Activated naive CD4-positive, alpha-beta T cell (primary cell): Measurements from ENCODE around the gene HLTF.

Experiments
- DNase-seq, 4 experiments: peaks; one replicate each; lab custom pipeline; 2025; lab: John Stamatoyannopoulos, UW

HLTF gene

GRCh38 chr3:149089395-149089794, 3.1 kb upstream of the HLTF start:
- no peak for DNase-seq

DNA sequence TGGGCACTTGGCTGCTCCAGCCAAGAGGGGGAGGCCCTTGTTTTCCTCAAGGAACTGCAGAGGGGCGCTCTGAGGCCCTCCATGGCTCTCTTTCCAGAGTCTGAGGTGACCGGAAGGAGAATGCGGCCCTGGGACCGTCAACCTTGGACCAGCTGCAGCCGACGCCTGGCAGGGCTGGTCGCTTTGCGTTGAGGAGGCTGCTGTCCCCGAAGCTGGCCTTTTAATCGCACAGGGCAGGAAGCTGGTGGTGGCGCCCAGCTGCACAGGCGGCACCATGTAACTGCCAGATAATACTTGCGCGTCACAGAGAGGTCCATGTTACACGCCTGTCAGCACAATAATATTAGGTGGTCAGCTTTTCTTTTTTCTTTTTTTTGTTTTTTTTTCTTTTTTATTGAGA, 875 bp upstream of the HLTF start:
- no peak for DNase-seq

DNA sequence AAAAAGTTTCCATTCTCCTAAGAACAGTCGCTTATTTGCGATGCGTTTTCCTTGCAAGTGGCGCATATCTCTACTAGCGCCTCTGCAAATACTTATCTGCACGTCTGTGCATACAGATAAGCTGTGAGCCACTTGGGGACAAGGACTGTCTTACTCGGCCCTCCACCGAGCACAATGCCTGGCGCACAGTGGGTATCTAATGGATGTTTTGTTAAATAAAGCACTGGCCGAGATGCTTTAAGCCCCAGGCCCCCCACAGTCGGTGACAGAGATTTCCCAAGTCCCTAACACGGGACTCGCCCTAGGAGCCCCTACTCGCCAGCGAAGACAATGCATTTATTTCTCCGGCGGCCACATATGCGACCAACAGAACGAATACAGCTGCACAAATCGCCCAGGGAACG, 503 bp downstream of the HLTF start:
- DNase-seq, result no peak

DNA sequence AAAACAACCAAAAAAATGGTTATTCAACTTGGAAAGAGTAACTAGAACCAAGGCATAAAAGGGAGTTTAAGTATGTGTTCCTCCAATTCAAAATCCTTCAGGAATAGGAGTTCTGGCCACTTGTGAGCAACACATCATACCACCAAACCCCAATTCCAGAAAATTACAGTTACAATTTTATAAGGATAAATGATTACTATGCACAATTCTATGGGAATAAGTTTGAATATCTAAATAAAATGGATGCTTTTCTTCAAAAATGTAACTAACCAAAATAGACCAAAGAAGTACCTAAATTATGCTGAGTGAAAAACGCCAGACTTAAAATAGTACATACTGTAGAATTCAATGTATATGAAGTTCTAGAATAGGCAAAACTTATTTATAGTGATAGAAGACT, 4.6 kb downstream of the HLTF start:
- DNase-seq, result no peak

DNA sequence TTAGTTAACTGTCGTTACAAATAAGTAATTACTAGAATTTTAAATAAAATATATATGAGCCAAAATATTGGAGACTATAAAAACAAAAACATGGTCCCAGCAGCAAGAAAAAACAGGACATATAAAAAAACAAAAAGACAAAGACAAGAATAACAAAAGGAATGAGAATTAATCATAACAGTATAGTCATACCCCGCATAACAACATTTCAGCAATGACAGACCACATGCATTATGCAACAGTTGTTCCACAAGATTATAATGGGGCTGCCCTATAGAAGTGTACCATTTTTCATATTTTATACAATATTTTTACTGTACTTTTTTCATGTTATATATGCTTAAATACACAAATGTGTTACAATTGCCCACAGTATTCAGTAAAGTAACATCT, 5.6 kb downstream of the HLTF start:
- DNase-seq, result no peak

DNA sequence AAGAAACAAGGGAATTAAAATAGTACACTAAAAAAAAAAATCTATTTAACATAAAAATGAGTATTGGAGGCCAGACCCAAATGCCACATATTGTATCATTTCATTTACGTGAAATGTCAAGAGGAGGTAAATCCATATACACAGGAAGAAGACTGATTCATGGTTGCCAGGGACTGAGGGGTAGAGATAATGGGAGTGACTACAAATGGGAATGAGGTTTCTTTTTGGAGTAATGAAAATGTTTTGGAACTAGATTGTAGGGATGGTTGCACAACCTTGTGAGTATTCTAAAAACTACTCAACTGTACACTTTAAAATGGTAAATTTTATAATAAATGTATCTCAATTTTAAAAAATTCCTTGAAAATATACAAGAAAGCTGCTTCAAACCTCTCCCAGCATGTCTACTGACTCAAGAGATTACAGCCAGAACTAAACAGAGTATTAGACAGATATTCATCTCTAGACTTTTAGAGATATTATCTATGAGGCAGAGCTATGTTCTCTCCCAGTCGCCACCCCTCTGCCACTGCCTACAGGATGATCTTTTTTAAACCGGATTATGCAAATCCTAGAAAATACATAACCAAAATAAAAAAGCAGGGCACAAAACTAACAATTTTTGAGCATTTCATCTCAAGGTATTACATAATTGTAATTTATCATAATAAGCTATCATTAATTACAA, 6.2 kb downstream of the HLTF start:
- DNase-seq, result no peak

DNA sequence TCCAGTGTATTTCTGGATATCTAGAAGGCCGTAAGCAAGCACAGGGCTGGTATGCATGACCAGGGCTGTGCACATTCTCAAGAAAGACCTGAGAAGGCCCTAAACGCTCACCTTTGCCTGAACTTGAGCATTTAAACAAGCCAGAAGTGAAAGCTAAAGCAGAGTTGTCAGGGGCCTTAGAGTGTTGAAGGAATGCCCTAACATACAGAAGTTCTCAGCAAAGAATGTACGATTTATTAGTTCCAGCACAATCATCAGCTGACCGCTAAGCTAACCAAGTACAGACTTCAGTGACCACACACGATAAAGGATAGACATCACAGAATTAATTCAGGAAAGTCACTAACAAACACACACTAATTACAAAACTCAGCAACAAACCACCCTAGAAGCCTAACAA, 8.7 kb downstream of the HLTF start:
- no peak for DNase-seq

DNA sequence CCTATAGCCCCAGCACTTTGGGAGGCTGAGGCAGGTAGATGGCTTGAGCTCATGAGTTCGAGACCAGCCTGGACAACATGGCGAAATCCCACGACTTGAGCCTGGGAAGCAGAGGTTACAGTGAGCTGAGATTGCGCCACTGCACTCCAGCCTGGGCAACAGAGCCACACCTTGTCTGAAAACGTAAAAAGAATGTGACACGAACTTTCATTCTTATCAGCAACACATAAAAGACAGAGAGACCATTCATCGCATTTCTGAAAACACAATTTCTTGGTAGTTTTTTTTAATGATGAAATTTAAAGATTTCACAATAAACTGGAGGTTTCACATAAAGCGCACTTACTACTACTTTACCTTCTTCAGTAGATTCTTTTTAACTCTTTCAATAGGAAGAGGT, 18.4 kb downstream of the HLTF start:
- no peak for DNase-seq

- DNase-seq, result no peak
Measured at GRCh38 chr3:149061776-149062175, 24.6 kb downstream of the HLTF start.

- DNase-seq, result no peak
Measured at GRCh38 chr3:149058602-149059001, 27.7 kb downstream of the HLTF start.

- no peak for DNase-seq
Measured at GRCh38 chr3:149058198-149058597, 28.1 kb downstream of the HLTF start.

DNA sequence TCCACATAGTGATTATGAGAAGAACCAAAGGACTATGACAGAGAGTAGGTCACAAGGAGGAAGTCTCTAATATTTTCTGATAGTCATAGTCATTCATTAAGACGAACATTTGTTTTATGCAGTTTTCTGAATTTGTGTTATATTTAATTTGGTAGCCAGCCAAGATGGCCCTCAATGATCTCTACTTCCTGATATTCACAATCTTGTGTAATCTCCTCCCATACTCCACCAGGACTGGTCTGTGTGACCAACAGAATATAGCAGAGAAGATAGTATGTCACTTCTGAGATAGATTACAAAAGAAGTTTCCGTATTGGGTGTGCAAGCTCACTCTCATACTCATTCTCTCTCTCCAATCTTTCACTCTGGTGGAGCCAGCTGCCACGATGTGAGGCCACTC, 30.8 kb downstream of the HLTF start:
- DNase-seq, result no peak

- no peak for DNase-seq
Measured at GRCh38 chr3:149044339-149045083, 41.8 kb downstream of the HLTF start.

GRCh38 chr3:149042789-149043386, 43.4 kb downstream of the HLTF start:
- no peak for DNase-seq

GRCh38 chr3:149038322-149038721, 48.0 kb downstream of the HLTF start:
- DNase-seq, result no peak

GRCh38 chr3:149037684-149038083, 48.6 kb downstream of the HLTF start:
- no peak for DNase-seq

DNA sequence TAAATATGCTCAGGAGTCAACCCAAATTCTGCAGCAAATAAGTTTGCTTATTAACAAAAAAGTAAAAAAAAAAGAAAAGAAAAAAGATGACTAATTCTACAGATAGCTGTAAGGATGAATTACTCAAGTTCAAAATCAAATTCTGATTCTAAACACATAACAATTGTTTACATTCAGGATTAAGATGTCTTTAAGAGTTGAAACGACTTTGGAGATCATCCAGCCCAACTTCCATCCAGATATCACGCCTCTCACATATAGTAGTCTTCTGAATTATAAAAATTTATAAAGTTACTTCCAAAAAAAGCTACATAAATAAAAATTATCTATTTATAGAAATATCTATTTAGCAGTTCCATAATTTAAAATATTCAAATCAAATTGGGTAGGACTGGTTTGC, 55.2 kb downstream of the HLTF start:
- DNase-seq, result no peak

GRCh38 chr3:149026718-149027117, 59.6 kb downstream of the HLTF start:
- DNase-seq, result no peak

GRCh38 chr3:149023951-149024350, 62.4 kb downstream of the HLTF start:
- DNase-seq, result no peak

- no peak for DNase-seq
Measured at GRCh38 chr3:149021830-149022229, 64.5 kb downstream of the HLTF start.

GRCh38 chr3:149020839-149021252, 65.5 kb downstream of the HLTF start:
- no peak for DNase-seq

DNA sequence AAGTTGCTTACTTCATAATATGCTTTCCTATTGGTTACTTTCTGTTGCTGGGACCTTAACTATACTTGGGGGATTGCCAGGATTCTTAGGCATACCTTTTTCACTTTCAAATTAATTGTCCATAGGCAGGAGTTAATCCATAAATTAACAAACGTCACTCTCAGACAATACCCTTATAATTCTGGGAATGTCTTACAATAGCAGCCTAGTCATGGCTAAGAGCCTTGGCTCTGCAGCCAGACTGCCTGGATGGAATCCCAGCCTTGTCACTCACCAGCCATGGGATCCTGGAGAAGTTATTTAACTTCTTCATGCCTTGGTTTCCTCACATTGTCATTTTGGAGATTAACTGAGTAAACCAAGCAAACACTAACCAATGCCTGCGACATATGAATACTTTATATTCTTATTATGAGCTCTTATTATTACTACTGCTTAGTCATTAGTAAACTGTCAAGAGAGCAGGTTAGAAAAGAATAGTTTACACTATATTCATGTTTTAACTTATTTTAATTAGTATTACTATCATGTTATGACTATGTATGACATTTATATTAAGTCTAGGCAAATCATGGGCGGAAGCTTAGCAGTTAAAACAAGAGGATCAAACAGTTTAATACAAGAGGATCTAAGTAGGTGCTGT, 66.0 kb downstream of the HLTF start:
- no peak for DNase-seq

- no peak for DNase-seq
Measured at GRCh38 chr3:149019580-149019979, 66.8 kb downstream of the HLTF start.
